HepG2 (cell line): Measurements from ENCODE around the gene ZNF282. TPM values are rescaled to one million over a fixed set of nuclear protein-coding genes. Genes with fewer than 3 reads are reported as not detected.

ENCODE experiments used
- ATAC-seq: fragments of 200-7000 bp; cut with Tn5 transposase; 3 replicates; pipeline ENCODE4 v1.9.1; 2020; ENCODE audit warnings: mild to moderate bottlenecking, moderate library complexity
- Bru-seq: library from RNA; stranded (reverse); fragments of 400-500 nt; gene quantifications from one replicate; lab custom pipeline; 2021; lab: Mats Ljungman, UMichigan
- BruChase-seq, 2 experiments: library from RNA; stranded (reverse); fragments of 400-500 nt; gene quantifications; one replicate each; lab custom pipeline; 2021; lab: Mats Ljungman, UMichigan
- BruUV-seq: library from RNA; stranded (reverse); fragments of 400-500 nt; replicated peaks from 2 replicates; lab custom pipeline; 2021; lab: Mats Ljungman, UMichigan
- CTCF ChIA-PET: fragments of 300-600 bp; formaldehyde crosslinking; extraction: SDS; loops from one replicate; lab custom pipeline; 2021; ENCODE audit warnings: low total read pairs, inconsistent platforms, low intra/inter-chr PET ratio; lab: Yijun Ruan, JAX
- POLR2A ChIA-PET: fragments of 350-600 bp; sonication (Branson Sonifier 250); formaldehyde crosslinking; loops from one replicate; lab custom pipeline; 2020; ENCODE audit warnings: antibody characterized with exemption, inconsistent platforms; lab: Yijun Ruan, JAX
- DNase-seq: peaks from one replicate; pipeline ENCODE4 v3.0.0-alpha.2; 2015; ENCODE audit warnings: low spot score
- FAIRE-seq: peaks from 3 replicates; lab custom pipeline; 2011; peaks lifted over from hg19 to GRCh38; lab: Jason Lieb, UNC
- H2AFZ ChIP-seq: one replicate; pipeline ENCODE4 v1.6.1; 2011; ENCODE audit warnings: low read length, inconsistent platforms
- H3K27ac ChIP-seq: fragments of 300-600 bp; 3 replicates; pipeline ENCODE4 v1.8.0; 2011; ENCODE audit warnings: mixed run types, mild to moderate bottlenecking, mixed read lengths, low read length, inconsistent platforms; ENCODE audit not compliant: insufficient read depth; ENCODE audit errors: extremely low read length
- H3K27me3 ChIP-seq, 2 experiments: fragments of 200-600 bp in 1 of 2; 2 replicates in 1 of 2; 3 replicates in 1 of 2; pipeline versions ENCODE4 v1.6.0 to v1.8.0; 2011; ENCODE audit warnings: low read length in 2 of 2, mild to moderate bottlenecking in 2 of 2, moderate library complexity in 2 of 2, inconsistent platforms in 1 of 2; ENCODE audit not compliant: insufficient read depth in 2 of 2, control insufficient read depth in 1 of 2
- H3K36me3 ChIP-seq, 2 experiments: fragments of 200-600 bp in 1 of 2; replicated peaks in 1 of 2; 2 replicates in 1 of 2; 3 replicates in 1 of 2; pipeline versions ENCODE4 v1.5.1 to v1.8.0; 2011; ENCODE audit warnings: low read length in 2 of 2, inconsistent platforms in 1 of 2; ENCODE audit not compliant: insufficient read depth in 2 of 2, control insufficient read depth in 1 of 2
- H3K4me1 ChIP-seq: 2 replicates; pipeline ENCODE4 v1.5.1; 2012; ENCODE audit warnings: low read length, inconsistent platforms; ENCODE audit not compliant: insufficient read depth
- H3K4me2 ChIP-seq: 2 replicates; pipeline ENCODE4 v1.6.0; 2011; ENCODE audit warnings: low read depth, low read length, inconsistent platforms
- H3K4me3 ChIP-seq, 3 experiments: fragments of 200-600 bp in 1 of 3; sonication (generic), shearing (Covaris generic) in 1 of 3; replicated peaks in 1 of 3; 2 replicates each; pipeline ENCODE4 v1.5.1; 2011 to 2016; ENCODE audit warnings: low read length in 3 of 3, inconsistent platforms in 2 of 3, low read depth in 2 of 3, mild to moderate bottlenecking in 2 of 3, control low read depth in 1 of 3, mixed read lengths in 1 of 3; ENCODE audit not compliant: insufficient read depth in 1 of 3
- H3K79me2 ChIP-seq: one replicate; pipeline ENCODE4 v1.6.1; 2011; ENCODE audit warnings: low read length, inconsistent platforms; ENCODE audit not compliant: insufficient read depth
- H3K9ac ChIP-seq: 2 replicates; pipeline ENCODE4 v1.6.0; 2011; ENCODE audit warnings: mild to moderate bottlenecking, low read depth, low read length, inconsistent platforms; ENCODE audit not compliant: insufficient read depth
- H3K9me3 ChIP-seq: 2 replicates; pipeline ENCODE4 v1.5.1; 2012; ENCODE audit warnings: mild to moderate bottlenecking, low read length
- H4K20me1 ChIP-seq: 2 replicates; pipeline ENCODE4 v1.6.0; 2011; ENCODE audit warnings: inconsistent platforms, mild to moderate bottlenecking, low read length, moderate library complexity; ENCODE audit not compliant: insufficient read depth
- E2F5 ChIP-seq: sonication (generic); formaldehyde crosslinking; conservative IDR thresholded peaks from 2 replicates; pipeline ENCODE4 v1.4.0; 2020; ENCODE audit warnings: missing genetic modification reagents
- FOXP1 ChIP-seq, 2 experiments: fragments of 450-650 bp in 1 of 2; IDR thresholded peaks; 2 replicates each; pipeline ENCODE4 v1.6.1; 2017 to 2018; ENCODE audit warnings: antibody characterized with exemption in 1 of 2
- HOXA9 ChIP-seq: sonication (generic); formaldehyde crosslinking; IDR thresholded peaks from 2 replicates; pipeline ENCODE4 v1.8.1; 2022; ENCODE audit warnings: missing genetic modification reagents, mild to moderate bottlenecking, moderate library complexity, borderline replicate concordance
- JUNB ChIP-seq: sonication (generic); formaldehyde crosslinking; IDR thresholded peaks from 2 replicates; pipeline ENCODE4 v1.8.0; 2022; ENCODE audit warnings: missing genetic modification reagents, mild to moderate bottlenecking, borderline replicate concordance
- MBNL3 ChIP-seq: fragments of 250-450 bp; sonication (Bioruptor Pico); conservative IDR thresholded peaks from 2 replicates; pipeline ENCODE4 v1.8.0; 2022; ENCODE audit warnings: mild to moderate bottlenecking, inconsistent platforms
- MED1 ChIP-seq: sonication (generic); formaldehyde crosslinking; IDR thresholded peaks from 2 replicates; pipeline ENCODE4 v1.4.0; 2020; ENCODE audit warnings: missing genetic modification reagents
- MEF2D ChIP-seq: sonication (generic); formaldehyde crosslinking; IDR thresholded peaks from 2 replicates; pipeline ENCODE4 v1.5.1; 2020; ENCODE audit warnings: mild to moderate bottlenecking, missing genetic modification reagents
- PCBP2 ChIP-seq: fragments of 200-400 bp; formaldehyde crosslinking; optimal IDR thresholded peaks from 2 replicates; pipeline ENCODE3; 2018; ENCODE audit warnings: low read length, low read depth; ENCODE audit not compliant: poor library complexity, severe bottlenecking
- STAT5B ChIP-seq: sonication (generic); formaldehyde crosslinking; IDR thresholded peaks from 2 replicates; pipeline ENCODE4 v1.4.0; 2020; ENCODE audit warnings: missing genetic modification reagents
- UBTF ChIP-seq: sonication (generic); formaldehyde crosslinking; IDR thresholded peaks from 2 replicates; pipeline ENCODE4 v1.4.0; 2020; ENCODE audit warnings: mild to moderate bottlenecking, missing genetic modification reagents
- ZNF317 ChIP-seq: sonication (generic); formaldehyde crosslinking; IDR thresholded peaks from 2 replicates; pipeline ENCODE4 v1.5.0; 2020; ENCODE audit warnings: mild to moderate bottlenecking, missing genetic modification reagents
- ZNF761 ChIP-seq: sonication (generic); formaldehyde crosslinking; conservative IDR thresholded peaks from 2 replicates; pipeline ENCODE4 v1.4.0; 2020; ENCODE audit warnings: mild to moderate bottlenecking, missing genetic modification reagents
- WGBS: methylation state at CpG from one replicate; pipeline ENCODE4 v1.1.6; 2017; ENCODE audit warnings: low lambda C conversion rate; 5-methylcytosine and 5-hydroxymethylcytosine counted together
- in situ Hi-C: cut with HindIII; loops from 2 replicates; pipeline ENCODE4 v1.10.0; 2017; ENCODE audit warnings: low pct_unique_long_range_greater_than_20kb; ENCODE audit not compliant: extremely low pct_ligation_motif_present
- intact Hi-C: fragments of 100-400 bp; cut with micrococcal nuclease; formaldehyde crosslinking; loops from one replicate; pipeline ENCODE4 v1.10.0; 2022; ENCODE audit not compliant: unreplicated experiment
- long read RNA-seq, 2 experiments: library from RNA in 1 of 2; library from polyadenylated mRNA in 1 of 2; stranded (forward) in 1 of 2; unstranded in 1 of 2; transcript quantifications; one replicate each; pipeline ENCODE4 v2.0.0, GENCODE V29; 2019 to 2022
- polyA minus RNA-seq, 3 experiments: library from RNA; depleted of rRNA, polyadenylated mRNA; stranded (reverse); fragments of >200 nt; gene quantifications; 2 replicates each; pipeline ENCODE4 v1.2.3, GENCODE V29; 2011; ENCODE audit warnings: low replicate concordance in 1 of 3
- polyA plus RNA-seq, 8 experiments: library from polyadenylated mRNA; depleted of rRNA in 3 of 8; stranded (reverse) in 7 of 8; unstranded in 1 of 8; fragments of >200 nt; fragmentation: Illumina TruSeq in 4 of 8; extraction: Trizol in 4 of 8; gene quantifications; 2 replicates each; pipeline versions ENCODE4 v1.2.1 to v1.2.3, GENCODE V29; 2011 to 2016; ENCODE audit warnings: low read depth in 4 of 8, missing spikeins in 1 of 8, mixed read lengths in 1 of 8; ENCODE audit not compliant: insufficient read depth in 1 of 8
- total RNA-seq, 5 experiments: library from RNA; depleted of rRNA; stranded (reverse); fragments of >200 nt; fragmentation: Illumina TruSeq; extraction: Trizol; gene quantifications; 2 replicates each; pipeline ENCODE4 v1.2.3, GENCODE V29; 2016; ENCODE audit warnings: low read depth in 1 of 5

ZNF282 gene
- 19.3 and 20.9 TPM in 2 replicates for total RNA-seq (2016; rRNA removed; fragmentation: Illumina TruSeq; extraction: Trizol)
- total RNA-seq (2016; cell fraction: cytosol; rRNA removed; fragmentation: Illumina TruSeq; extraction: Trizol; ENCODE audit: low read depth): 2.7 and 2.9 TPM in 2 replicates
- total RNA-seq (2016; cell fraction: insoluble cytoplasmic fraction; rRNA removed; fragmentation: Illumina TruSeq; extraction: Trizol): 15.5 and 23.4 TPM in 2 replicates
- total RNA-seq (2016; cell fraction: membrane; rRNA removed; fragmentation: Illumina TruSeq; extraction: Trizol): 7.4 and 7.5 TPM in 2 replicates
- 14.8 and 18.0 TPM in 2 replicates for total RNA-seq (2016; cell fraction: nucleus; rRNA removed; fragmentation: Illumina TruSeq; extraction: Trizol)
- 9.1 and 12.5 TPM in 2 replicates for polyA plus RNA-seq (2011; rRNA removed)
- 8.6 and 11.7 TPM in 2 replicates for polyA plus RNA-seq (2011; cell fraction: cytosol; rRNA removed)
- polyA plus RNA-seq (2011; cell fraction: nucleus; rRNA removed): 18.1 and 20.6 TPM in 2 replicates
- polyA plus RNA-seq (2012): 12.3 and 12.4 TPM in 2 replicates
- 1.3 and 1.6 TPM in 2 replicates for polyA plus RNA-seq (2016; cell fraction: cytosol; fragmentation: Illumina TruSeq; extraction: Trizol; ENCODE audit: low read depth)
- 12.4 and 15.3 TPM in 2 replicates for polyA plus RNA-seq (2016; cell fraction: insoluble cytoplasmic fraction; fragmentation: Illumina TruSeq; extraction: Trizol; ENCODE audit: low read depth)
- polyA plus RNA-seq (2016; cell fraction: membrane; fragmentation: Illumina TruSeq; extraction: Trizol; ENCODE audit: low read depth): 2.8 and 3.9 TPM in 2 replicates
- 16.8 and 26.8 TPM in 2 replicates for polyA plus RNA-seq (2016; cell fraction: nucleus; fragmentation: Illumina TruSeq; extraction: Trizol; ENCODE audit: insufficient read depth, low read depth)
- 25.0 and 32.5 TPM in 2 replicates for polyA minus RNA-seq (2011; rRNA and poly(A)+ RNA removed; ENCODE audit: low replicate concordance)
- 13.9 and 18.6 TPM in 2 replicates for polyA minus RNA-seq (2011; cell fraction: cytosol; rRNA and poly(A)+ RNA removed)
- 38.4 and 52.6 TPM in 2 replicates for polyA minus RNA-seq (2011; cell fraction: nucleus; rRNA and poly(A)+ RNA removed)
- percentile 82 among the genes with signal in this experiment for Bru-seq, nascent RNA
- percentile 78 among the genes with signal in this experiment for BruChase-seq, experiment 1, labeled RNA remaining after a 6-hour chase
- BruChase-seq, experiment 2, labeled RNA remaining after a 2-hour chase: percentile 80 among the genes with signal in this experiment
- long read RNA-seq, experiment 1, partial matches to known transcripts: 0 of 3 reads
- long read RNA-seq, experiment 1, other reads (novel, unspliced or antisense): 3 of 3 reads
- long read RNA-seq, experiment 2, transcript ZNF282-204 (8 exons, 3,722 nt): major isoform, 32 of 120 reads
- long read RNA-seq, experiment 2, partial matches to known transcripts: 13 of 120 reads
- long read RNA-seq, experiment 2, other reads (novel, unspliced or antisense): 73 of 120 reads

- Histone ChIP-seq H3K27ac (peak within 1 kb of the TSS; percentile 86), H3K9me3 (no peaks in the 10 kb centered on the region), H3K4me1 (peaks cover 25% of the 10 kb centered on the region), H3K4me3 (peak within 1 kb of the TSS; percentile 81 to 92 (median 90)), H3K4me2 (peak within 1 kb of the TSS; percentile 95), H3K36me3 (peaks cover 13 to 22% of the 10 kb centered on the region in 2 experiments), H3K9ac (peak within 1 kb of the TSS; percentile 93), H3K27me3 (peaks cover 0 to 1% of the 10 kb centered on the region in 2 experiments; a peak in 1 of 5 replicates), H2AFZ (peak within 1 kb of the TSS; percentile 83), H4K20me1 (no peaks in the 10 kb centered on the region), H3K79me2 (peaks cover 35% of the 10 kb centered on the region)
- POLR2A ChIA-PET: interaction anchor here (0.8 to 1.7 kb wide), 8 partner anchors 9 to 140 kb away, joined by 3 to 9 read pairs (median 4); partner anchors contain the start of genes ZNF398, ZNF425 and ZNF783
- CTCF ChIA-PET: interaction anchor here (1.0 kb wide), 1 partner anchor 48 kb away, joined by 4 read pairs; the partner anchor contains the start of gene ZNF398
- in situ Hi-C loops (no loop called here), intact Hi-C loops (loop anchor here (5.0 kb wide), 1 partner anchor 42 kb away; the partner anchor contains the start of gene ZNF212)
- peak; percentile 95 for ATAC-seq
- DNase-seq: peak; percentile 85
- 10% methylated on average over 1 of the region's 97 CpGs for WGBS
- FAIRE-seq: no peak
- no TSS peak for BruUV-seq
- no peak for TF ChIP-seq HOXA9
- TF ChIP-seq ZNF317 (CRISPR knock-in tag): 0 out of 2 replicates have a peak, but pooled peaks have one; percentile 39
- TF ChIP-seq PCBP2: no peak
- peak; percentile 94 for TF ChIP-seq UBTF (CRISPR knock-in tag)
- TF ChIP-seq FOXP1 (IDR thresholded peaks at IDR 0.05): no peak
- TF ChIP-seq FOXP1 (CRISPR knock-in tag; IDR thresholded peaks at IDR 0.05): no peak
- TF ChIP-seq STAT5B: peak; percentile 81; the same call in 1 of the 2 replicates
- TF ChIP-seq MED1 (CRISPR knock-in tag): peak; percentile 69
- TF ChIP-seq MBNL3 (CRISPR knock-in tag): no peak
- no peak; the same call in 1 of the 2 replicates for TF ChIP-seq ZNF761 (CRISPR knock-in tag)
- no peak for TF ChIP-seq MEF2D (CRISPR knock-in tag)
- peak; percentile 61; the same call in 1 of the 2 replicates for TF ChIP-seq E2F5
- no peak for TF ChIP-seq JUNB (CRISPR knock-in tag)
These were observed at the start of gene ZNF282 for GRCh38 chr7:149195180-149196150. Gene ZNF282 (plus strand): TSS chr7:149195546. CDS start chr7:149195590, 44 bp downstream.
